HG02763 (cell line): ENCODE data around the gene GGTLC2.
"Not testable (repeated sequence)": the region's sequence is repeated elsewhere in the genome, so short reads cannot be mapped to it uniquely, and the experiment has no call there.

Experiments used
- ATAC-seq: cut with Tn5 transposase; IDR thresholded peaks from one replicate; pipeline ENCODE4 v1.9.1; 2021; ENCODE audit warnings: mild to moderate bottlenecking, moderate library complexity; ENCODE audit not compliant: unreplicated experiment

GGTLC2 gene

GRCh38 chr22:22667966-22668880 lies 23.8 kb downstream of the GGTLC2 start:
- no peak for ATAC-seq

- no peak for ATAC-seq
Measured at GRCh38 chr22:22669093-22669492, 24.7 kb downstream of the GGTLC2 start.

GRCh38 chr22:22670076-22670795 lies 25.8 kb downstream of the GGTLC2 start:
- no peak for ATAC-seq

GRCh38 chr22:22671506-22671905 lies 27.1 kb downstream of the GGTLC2 start:
- no peak for ATAC-seq

GRCh38 chr22:22673099-22673498 lies 28.7 kb downstream of the GGTLC2 start:
- ATAC-seq, result no peak

GRCh38 chr22:22673628-22674027 lies 29.2 kb downstream of the GGTLC2 start:
- ATAC-seq, result no peak

- no peak for ATAC-seq
Measured at GRCh38 chr22:22674467-22674866, 30.1 kb downstream of the GGTLC2 start.

GRCh38 chr22:22678970-22679369 lies 34.6 kb downstream of the GGTLC2 start:
- no peak for ATAC-seq

GRCh38 chr22:22680396-22680795 lies 36.0 kb downstream of the GGTLC2 start:
- no peak for ATAC-seq

- ATAC-seq, result no peak
Measured at GRCh38 chr22:22681221-22681739, 36.9 kb downstream of the GGTLC2 start.

- ATAC-seq, result no peak
Measured at GRCh38 chr22:22682196-22682595, 37.8 kb downstream of the GGTLC2 start.

- ATAC-seq, result no peak
Measured at GRCh38 chr22:22682807-22683667, 38.6 kb downstream of the GGTLC2 start.

GRCh38 chr22:22683668-22684361 lies 39.4 kb downstream of the GGTLC2 start:
- no peak for ATAC-seq

- no peak for ATAC-seq
Measured at GRCh38 chr22:22684580-22685561, 40.5 kb downstream of the GGTLC2 start.

- no peak for ATAC-seq
Measured at GRCh38 chr22:22685586-22685985, 41.2 kb downstream of the GGTLC2 start.

GRCh38 chr22:22686202-22687115 lies 42.0 kb downstream of the GGTLC2 start:
- ATAC-seq, result not testable (repeated sequence)

- no peak for ATAC-seq
Measured at GRCh38 chr22:22687638-22688500, 43.5 kb downstream of the GGTLC2 start.
